GM12865 (cell line): ENCODE results near the gene PRKD1.

Experiments used
- DNase-seq: peaks from one replicate; pipeline ENCODE4 v3.0.0; 2010; ENCODE audit warnings: low read depth
- H3K4me3 ChIP-seq: 2 replicates; pipeline ENCODE4 v1.5.1; 2011; ENCODE audit warnings: mild to moderate bottlenecking, low read depth, low read length, control low read depth
- CTCF ChIP-seq: IDR thresholded peaks from 2 replicates; pipeline ENCODE4 v1.5.1; 2011; ENCODE audit warnings: low read length, control low read depth, low read depth, inconsistent platforms; ENCODE audit not compliant: insufficient read depth; ENCODE audit errors: missing control alignments

PRKD1 gene

GRCh38 chr14:29648045-29648444, 279.6 kb downstream of the PRKD1 start:
- DNase-seq, result no peak
- H3K4me3 ChIP-seq, result no peak overlapping the region
- TF ChIP-seq CTCF, result no peak

GRCh38 chr14:29645117-29645516, 282.5 kb downstream of the PRKD1 start:
- no peak for TF ChIP-seq CTCF
- DNase-seq, result no peak
- no peak overlapping the region for H3K4me3 ChIP-seq

GRCh38 chr14:29643433-29644211, 284.0 kb downstream of the PRKD1 start:
- H3K4me3 ChIP-seq, result no peak overlapping the region

GRCh38 chr14:29637411-29637810, 290.2 kb downstream of the PRKD1 start:
- TF ChIP-seq CTCF, result no peak
- H3K4me3 ChIP-seq, result no peak overlapping the region
- DNase-seq, result no peak

More at GRCh38 chr14:29643433-29644211, 284.0 kb downstream of the PRKD1 start:
- TF ChIP-seq CTCF, result no peak
- DNase-seq, result no peak

- no peak for TF ChIP-seq CTCF
- DNase-seq, result no peak
- H3K4me3 ChIP-seq, result no peak overlapping the region
Measured at GRCh38 chr14:29636870-29637269, 290.8 kb downstream of the PRKD1 start.

GRCh38 chr14:29630566-29631160, 297.0 kb downstream of the PRKD1 start:
- TF ChIP-seq CTCF, result no peak
- H3K4me3 ChIP-seq, result no peak overlapping the region
- no peak for DNase-seq

- H3K4me3 ChIP-seq, result no peak overlapping the region
- no peak for DNase-seq
- TF ChIP-seq CTCF, result no peak
Measured at GRCh38 chr14:29629839-29630238, 297.8 kb downstream of the PRKD1 start.
